Measurements from ENCODE around the gene PRSS58. TPM values are rescaled to one million over a fixed set of nuclear protein-coding genes. Genes with fewer than 3 reads are reported as not detected.

Gene PRSS58
- total RNA-seq, 1 experiment from 2014 or later, result not detected

- Histone ChIP-seq H3K36me3 (no peaks in the 10 kb centered on the region), H3K9me3 (no peaks in the 10 kb centered on the region), H3K27me3 (no peaks in the 10 kb centered on the region), H3K4me3 (no peak overlapping the region)
- DNase-seq, result no peak
These were observed 9.4 kb downstream of the PRSS58 start for GRCh38 chr7:142248166-142249160.

- no peaks in the 10 kb centered on the region for H3K27me3 ChIP-seq
- H3K4me3 ChIP-seq, result no peak overlapping the region
- no peaks in the 10 kb centered on the region for H3K36me3 ChIP-seq
- DNase-seq, result no peak
- H3K9me3 ChIP-seq, result no peaks in the 10 kb centered on the region
These were observed 14.0 kb downstream of the PRSS58 start for GRCh38 chr7:142243823-142244222.

GRCh38 chr7:142240546-142240945 lies 17.3 kb downstream of the PRSS58 start:
- 0 out of 2 replicates have a peak, but pooled peaks cover 3% of the 10 kb centered on the region for H3K27me3 ChIP-seq
- DNase-seq, result no peak
- no peak overlapping the region for H3K4me3 ChIP-seq
- H3K36me3 ChIP-seq, result no peaks in the 10 kb centered on the region
- no peaks in the 10 kb centered on the region for H3K9me3 ChIP-seq

- Histone ChIP-seq H3K9me3 (no peaks in the 10 kb centered on the region), H3K4me3 (no peak overlapping the region), H3K36me3 (no peaks in the 10 kb centered on the region), H3K27me3 (no peaks in the 10 kb centered on the region)
- DNase-seq, result peak; percentile 23
These were observed 26.1 kb downstream of the PRSS58 start for GRCh38 chr7:142231716-142232115.

GRCh38 chr7:142228537-142229104 lies 29.2 kb downstream of the PRSS58 start:
- H3K36me3 ChIP-seq, result no peaks in the 10 kb centered on the region
- DNase-seq, result no peak
- no peak overlapping the region for H3K4me3 ChIP-seq
- no peaks in the 10 kb centered on the region for H3K9me3 ChIP-seq
- H3K27me3 ChIP-seq, result no peaks in the 10 kb centered on the region

Other genes starting within 250 kb of the PRSS58 start
- not detected in 2 replicates for gene MGAM2, start 146.3 kb downstream of the PRSS58 start, total RNA-seq (2014; rRNA removed; shearing (Covaris generic); ENCODE audit: low replicate concordance)

Data from MG63 (cell line).